ENCODE data around the gene KNL1. TPM values are rescaled to one million over a fixed set of nuclear protein-coding genes. Genes with fewer than 3 reads are reported as not detected.
"Not testable (repeated sequence)": the region's sequence is repeated elsewhere in the genome, so short reads cannot be mapped to it uniquely, and the experiment has no call there.

The KNL1 gene
- polyA plus RNA-seq, 1 donor from 2014 or later, result 1.1 TPM

DNA sequence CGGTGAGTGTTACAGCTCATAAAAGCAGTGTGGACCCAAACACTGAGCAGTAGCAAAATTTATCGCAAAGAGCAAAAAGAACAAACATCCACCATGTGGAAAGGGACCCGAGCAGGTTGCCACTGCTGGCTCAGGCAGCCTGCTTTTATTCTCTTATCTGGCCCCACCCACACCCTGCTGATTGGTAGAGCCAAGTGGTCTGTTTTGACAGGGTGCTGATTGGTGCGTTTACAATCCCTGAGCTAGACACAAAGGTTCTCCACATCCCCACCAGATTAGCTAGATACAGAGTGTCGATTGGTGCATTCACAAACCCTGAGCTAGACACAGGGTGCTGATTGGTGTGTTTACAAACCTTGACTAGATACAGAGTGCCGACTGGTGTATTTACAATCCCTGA is 82.2 kb downstream of the KNL1 start:
- not testable (repeated sequence) for H3K9me3 Mint-ChIP-seq, H3K27me3 Mint-ChIP-seq, H3K36me3 Mint-ChIP-seq, H3K4me3 Mint-ChIP-seq, H3K27ac Mint-ChIP-seq
- H3K4me1 Mint-ChIP-seq, result peaks cover 16 to 27% (median 17%) of the 10 kb centered on the region in 3 donors

DNA sequence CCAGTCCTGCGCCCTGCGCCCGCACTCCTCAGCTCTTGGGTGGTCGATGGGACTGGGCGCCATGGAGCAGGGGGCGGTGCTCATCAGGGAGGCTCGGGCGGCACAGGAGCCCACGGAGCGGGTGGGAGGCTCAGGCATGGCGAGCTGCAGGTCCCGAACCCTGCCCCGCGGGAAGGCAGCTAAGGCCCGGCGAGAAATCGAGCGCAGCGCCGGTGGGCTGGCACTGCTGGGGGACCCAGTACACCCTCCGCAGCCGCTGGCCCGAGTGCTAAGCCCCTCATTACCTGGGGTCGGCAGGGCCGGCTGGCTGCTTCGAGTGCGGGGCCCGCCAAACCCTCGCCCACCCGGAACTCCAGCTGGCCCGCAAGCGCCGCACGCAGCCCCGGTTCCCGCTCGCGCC is 82.9 kb downstream of the KNL1 start:
- not testable (repeated sequence) for H3K27ac Mint-ChIP-seq, H3K36me3 Mint-ChIP-seq, H3K9me3 Mint-ChIP-seq, H3K27me3 Mint-ChIP-seq, H3K4me3 Mint-ChIP-seq
- peaks cover 16 to 27% (median 17%) of the 10 kb centered on the region in 3 donors for H3K4me1 Mint-ChIP-seq

DNA sequence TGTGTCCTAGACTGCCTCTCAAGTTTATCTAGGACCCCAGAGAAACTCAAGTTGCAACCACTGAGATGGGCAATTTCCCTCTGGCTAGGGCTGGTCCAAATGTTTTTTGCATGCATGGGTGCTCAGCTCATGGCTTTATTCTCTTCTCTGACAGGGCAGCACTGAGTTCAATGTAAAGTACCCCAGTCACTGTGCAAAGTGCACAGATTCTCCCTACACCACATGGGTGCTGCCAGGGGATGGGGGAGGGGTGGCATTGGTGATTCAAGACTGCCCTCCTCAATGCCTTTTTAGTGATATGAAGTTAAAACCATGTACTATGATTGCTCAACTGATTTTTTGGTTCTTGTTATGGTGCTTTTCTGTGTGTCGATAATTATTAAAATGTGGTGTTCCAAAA is 86.1 kb downstream of the KNL1 start:
- no peaks in the 10 kb centered on the region for H3K36me3 Mint-ChIP-seq
- no peaks in the 10 kb centered on the region for H3K27me3 Mint-ChIP-seq
- H3K4me1 Mint-ChIP-seq, result peaks cover 12 to 20% (median 13%) of the 10 kb centered on the region in 3 donors
- H3K9me3 Mint-ChIP-seq, result no peaks in the 10 kb centered on the region
- no peak overlapping the region for H3K4me3 Mint-ChIP-seq
- peak overlapping the region in 1 of 3 donors; percentile 10 for H3K27ac Mint-ChIP-seq

DNA sequence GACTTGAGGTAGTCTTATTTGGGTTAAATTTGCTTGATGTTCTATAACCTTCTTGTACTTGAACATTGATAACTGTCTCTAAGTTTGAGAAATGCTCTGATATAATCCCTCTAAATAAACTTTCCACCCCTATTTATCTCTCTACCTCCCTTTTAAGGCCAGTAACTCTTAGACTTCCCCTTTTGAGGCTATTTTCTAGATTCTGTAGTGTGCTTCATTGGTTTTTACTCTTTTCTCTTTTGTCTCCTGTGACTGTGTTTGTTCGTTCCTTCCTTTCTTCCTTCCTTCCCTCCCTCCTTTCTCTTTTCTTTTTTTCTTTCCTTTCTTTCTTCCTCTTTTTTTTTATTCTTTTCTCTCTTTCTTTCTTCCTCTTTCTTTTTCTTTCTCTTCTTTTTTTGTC is 86.9 kb downstream of the KNL1 start:
- peaks cover 12 to 20% (median 13%) of the 10 kb centered on the region in 3 donors for H3K4me1 Mint-ChIP-seq
- H3K27me3 Mint-ChIP-seq, H3K9me3 Mint-ChIP-seq, H3K36me3 Mint-ChIP-seq: not testable (repeated sequence)
- H3K4me3 Mint-ChIP-seq, result peak overlapping the region in 3 of 4 donors; percentile 5 to 51 (median 43)
- peak overlapping the region in 2 of 3 donors; percentile 10 to 38 for H3K27ac Mint-ChIP-seq

DNA sequence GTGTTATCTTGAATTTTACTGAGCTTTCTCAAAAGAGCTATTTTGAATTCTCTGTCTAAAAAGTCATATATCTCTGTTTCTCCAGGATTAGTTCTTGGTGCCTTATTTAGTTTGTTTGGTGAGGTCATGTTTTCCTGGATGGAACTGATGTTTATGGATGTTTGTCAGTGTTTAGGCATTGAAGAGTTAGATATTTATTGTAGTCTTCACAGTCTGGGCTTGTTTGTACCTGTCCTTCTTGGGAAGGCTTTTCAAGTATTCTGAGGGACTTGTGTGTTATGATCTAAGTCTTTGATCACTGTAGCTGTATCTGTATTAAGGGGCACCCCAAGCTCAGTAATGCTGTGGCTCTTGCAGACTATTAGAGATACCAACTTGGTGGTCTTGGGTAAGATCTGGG is 90.3 kb downstream of the KNL1 start:
- no peaks in the 10 kb centered on the region for H3K9me3 Mint-ChIP-seq
- H3K4me3 Mint-ChIP-seq, result no peak overlapping the region
- H3K27ac Mint-ChIP-seq, result peak overlapping the region in 1 of 3 donors; percentile 77

DNA sequence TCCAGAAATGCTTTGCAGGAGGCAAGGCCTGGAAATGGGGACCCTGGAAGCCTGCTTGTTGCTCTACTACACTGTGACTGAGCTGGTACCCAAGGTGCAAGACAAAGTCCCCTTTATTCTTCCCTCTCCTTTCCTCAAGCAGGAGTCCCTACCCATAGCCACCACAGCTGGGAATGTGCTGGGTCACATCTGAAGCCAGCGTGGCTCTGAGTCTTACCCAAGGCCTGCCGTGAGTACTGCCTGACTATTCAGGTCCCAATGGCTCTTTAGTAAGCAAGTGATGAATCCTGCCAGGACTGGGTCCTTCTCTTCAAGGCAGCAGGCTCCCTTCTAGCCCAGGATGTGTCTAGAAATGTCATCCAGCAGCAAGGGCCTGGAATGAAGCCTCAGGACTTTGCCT is 91.3 kb downstream of the KNL1 start:
- no peaks in the 10 kb centered on the region for H3K9me3 Mint-ChIP-seq
- no peak overlapping the region for H3K4me3 Mint-ChIP-seq
- no peaks in the 10 kb centered on the region for H3K36me3 Mint-ChIP-seq
- H3K4me1 Mint-ChIP-seq, result peaks cover 8 to 15% (median 10%) of the 10 kb centered on the region in 3 donors
- H3K27me3 Mint-ChIP-seq, result no peaks in the 10 kb centered on the region
- H3K27ac Mint-ChIP-seq, result peak overlapping the region in 1 of 3 donors; percentile 91

More for the DNA sequence above, 90.3 kb downstream of the KNL1 start:
- peaks cover 10 to 15% (median 11%) of the 10 kb centered on the region in 3 donors for H3K4me1 Mint-ChIP-seq
- H3K36me3 Mint-ChIP-seq, result no peaks in the 10 kb centered on the region
- H3K27me3 Mint-ChIP-seq, result no peaks in the 10 kb centered on the region

DNA sequence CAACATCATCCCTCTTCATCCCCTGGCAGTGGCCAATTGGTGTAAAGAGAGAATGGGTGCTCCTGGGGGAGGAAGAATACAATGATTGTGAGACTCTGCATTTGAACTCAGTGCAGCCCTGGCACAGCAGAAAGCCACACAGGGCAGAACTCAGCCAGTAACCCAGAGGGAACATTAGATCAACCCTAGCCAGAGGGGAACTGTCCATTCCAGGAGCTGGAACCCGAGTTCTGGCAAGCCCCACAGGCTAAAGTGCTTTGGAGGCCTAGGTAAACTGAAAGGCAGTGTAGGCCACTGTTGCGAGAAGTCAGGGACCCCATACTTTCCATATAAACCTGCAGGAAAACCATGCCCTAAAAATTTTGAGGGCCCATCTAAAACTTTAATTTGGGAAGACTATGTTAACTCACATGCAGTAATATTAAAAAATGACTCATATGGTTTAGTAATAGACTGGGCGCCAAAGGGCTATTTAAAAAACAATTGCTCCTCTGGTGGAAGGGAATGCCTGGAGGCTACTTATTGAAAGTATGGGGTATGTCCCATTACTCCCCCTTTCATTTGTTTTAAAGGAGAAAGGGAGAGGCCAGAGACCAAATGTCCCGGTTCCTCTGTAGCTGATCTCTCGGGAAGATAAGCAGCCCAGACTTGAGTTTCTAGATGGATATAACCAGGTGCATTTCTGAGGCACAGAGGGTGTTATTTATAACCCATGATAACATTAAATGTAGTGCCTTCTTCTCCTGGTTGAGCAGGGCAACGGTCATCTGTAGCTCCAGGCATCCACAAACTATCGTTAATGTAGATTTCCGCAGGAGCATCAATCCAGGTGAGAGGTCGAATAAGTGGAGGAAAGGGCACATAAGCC is 95.1 kb downstream of the KNL1 start:
- peaks cover 7 to 16% (median 7%) of the 10 kb centered on the region in 3 donors for H3K4me1 Mint-ChIP-seq
- H3K27me3 Mint-ChIP-seq, result no peaks in the 10 kb centered on the region
- H3K36me3 Mint-ChIP-seq, result no peaks in the 10 kb centered on the region
- peak overlapping the region in 1 of 4 donors; percentile 68 for H3K4me3 Mint-ChIP-seq
- peak overlapping the region; percentile 51 to 76 (median 59) for H3K27ac Mint-ChIP-seq
- no peaks in the 10 kb centered on the region for H3K9me3 Mint-ChIP-seq

DNA sequence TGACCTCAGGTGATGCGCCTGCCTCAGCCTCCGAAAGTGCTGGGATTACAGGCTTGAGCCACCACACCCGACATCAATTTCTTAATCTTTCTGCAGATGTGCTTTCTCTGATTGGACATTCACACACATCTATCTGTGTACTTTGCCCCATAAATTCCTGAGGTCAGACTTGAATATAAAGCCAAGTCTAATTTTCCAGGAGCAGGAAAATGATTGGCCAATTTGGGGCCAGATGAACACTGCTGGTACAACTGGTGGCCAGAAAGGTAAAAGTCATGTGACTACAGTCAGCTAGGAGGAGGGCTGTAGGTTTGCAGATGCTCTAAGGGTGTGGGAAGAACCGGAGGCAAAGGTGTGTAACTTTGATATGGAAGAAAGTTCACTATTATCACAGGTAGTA is 97.7 kb downstream of the KNL1 start:
- no peaks in the 10 kb centered on the region for H3K36me3 Mint-ChIP-seq
- H3K27me3 Mint-ChIP-seq, result no peaks in the 10 kb centered on the region
- H3K4me1 Mint-ChIP-seq, result peaks cover 12 to 22% (median 14%) of the 10 kb centered on the region in 3 donors
- H3K4me3 Mint-ChIP-seq, result peak overlapping the region in 1 of 4 donors; percentile 60
- H3K9me3 Mint-ChIP-seq, result no peaks in the 10 kb centered on the region
- H3K27ac Mint-ChIP-seq, result peak overlapping the region in 1 of 3 donors; percentile 71

DNA sequence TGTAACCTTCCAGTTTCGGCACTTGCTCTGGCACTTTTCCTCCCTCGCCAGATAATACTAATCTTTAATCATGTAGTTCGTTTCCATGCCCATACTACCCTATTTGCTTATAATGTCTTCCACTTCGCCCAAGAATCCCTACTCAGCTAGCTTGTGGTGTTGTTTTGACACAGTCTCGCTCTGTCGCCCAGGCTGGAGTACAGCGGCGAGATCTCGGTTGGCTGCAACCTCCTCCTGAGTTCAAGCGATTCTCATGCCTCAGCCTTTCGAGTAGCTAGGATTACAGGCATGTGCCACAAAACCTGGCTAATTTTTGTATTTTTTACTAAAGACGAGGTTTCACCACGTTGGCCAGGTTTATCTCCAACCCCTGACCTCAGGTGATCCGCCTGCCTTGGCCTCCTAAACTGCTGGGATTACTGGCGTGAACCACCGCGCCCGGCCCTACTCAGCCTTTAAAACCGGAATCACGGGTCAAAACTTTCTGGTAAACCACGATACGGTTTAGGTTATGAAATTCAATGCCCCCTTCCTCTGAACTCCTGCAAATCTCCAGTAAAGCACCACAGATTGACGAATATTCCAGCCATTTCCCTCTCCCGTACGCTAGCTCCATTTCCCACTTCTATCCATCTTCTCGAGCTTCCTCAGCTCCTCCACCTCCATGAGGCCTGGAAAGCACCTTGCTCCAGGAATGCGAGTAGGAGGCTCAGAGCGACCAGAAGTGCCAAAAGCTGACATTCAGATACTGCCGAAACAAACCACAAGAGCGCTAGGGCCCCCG is 100.0 kb downstream of the KNL1 start:
- Mint-ChIP-seq H3K4me1 (peaks cover 10 to 22% (median 14%) of the 10 kb centered on the region in 3 donors), H3K27ac (peak overlapping the region; percentile 98 to 100 (median 98)), H3K36me3 (no peaks in the 10 kb centered on the region), H3K4me3 (peak overlapping the region; percentile 96 to 99 (median 98)), H3K9me3 (no peaks in the 10 kb centered on the region), H3K27me3 (no peaks in the 10 kb centered on the region)

DNA sequence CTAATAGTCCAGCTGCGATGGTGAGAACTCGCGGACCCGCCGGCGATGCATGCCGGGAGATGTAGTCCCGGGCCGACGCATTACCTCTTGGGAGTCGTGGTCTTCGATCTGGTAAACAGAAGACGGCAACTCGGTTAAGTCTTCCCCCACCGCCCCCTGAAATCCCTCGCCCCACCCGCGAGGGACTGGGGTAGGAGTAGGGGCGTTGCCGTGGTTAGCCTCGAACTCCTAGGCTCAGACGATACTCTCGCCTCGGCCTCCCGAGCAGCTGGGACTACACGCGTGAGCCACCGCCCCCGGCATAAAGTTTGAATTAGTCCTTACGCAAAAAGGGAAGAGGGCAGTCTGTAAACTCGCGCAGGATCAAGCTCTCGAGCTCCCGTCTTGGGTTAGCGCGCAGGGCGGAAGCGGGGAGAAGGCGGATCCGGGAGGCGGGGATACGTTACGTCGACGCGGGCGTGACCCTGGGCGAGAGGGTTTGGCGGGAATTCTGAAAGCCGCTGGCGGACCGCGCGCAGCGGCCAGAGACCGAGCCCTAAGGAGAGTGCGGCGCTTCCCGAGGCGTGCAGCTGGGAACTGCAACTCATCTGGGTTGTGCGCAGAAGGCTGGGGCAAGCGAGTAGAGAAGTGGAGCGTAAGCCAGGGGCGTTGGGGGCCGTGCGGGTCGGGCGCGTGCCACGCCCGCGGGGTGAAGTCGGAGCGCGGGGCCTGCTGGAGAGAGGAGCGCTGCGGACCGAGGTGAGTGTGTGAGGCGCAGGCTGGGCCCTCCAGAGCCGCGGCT is 100.8 kb downstream of the KNL1 start, which contains the start of gene RAD51:
Gene RAD51 (plus strand): TSS at position 487 of the 781 bp plus-strand sequence. CDS start 3,585 bp downstream, outside the sequence.
- Mint-ChIP-seq H3K27ac (peak within 1 kb of the TSS; percentile 98 to 100 (median 98)), H3K9me3 (no peaks in the 10 kb centered on the region)

DNA sequence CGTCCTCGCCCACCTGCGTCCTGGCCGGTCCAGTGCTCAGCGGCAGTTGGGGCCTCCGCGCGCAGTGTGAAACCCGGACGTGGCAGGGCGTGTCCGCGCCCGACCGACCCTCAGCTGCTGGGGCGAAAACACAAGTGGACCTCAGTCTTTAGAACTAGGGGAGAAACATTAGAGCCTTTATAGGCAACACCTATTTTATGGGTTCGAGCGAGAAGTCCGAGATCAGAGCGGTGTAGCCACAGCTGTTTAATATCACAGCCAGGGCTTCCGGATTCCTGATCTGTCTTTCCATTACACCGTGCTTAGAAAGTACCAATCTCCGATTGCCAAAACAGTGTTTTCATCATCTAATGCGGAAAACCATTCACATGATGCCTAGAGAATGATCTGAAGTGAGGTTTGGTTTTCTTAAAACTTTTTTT is 101.4 kb downstream of the KNL1 start:
- Mint-ChIP-seq H3K27ac (peak overlapping the region in 2 of 3 donors; percentile 89 to 98), H3K9me3 (no peaks in the 10 kb centered on the region), H3K36me3 (peaks cover 2% of the 10 kb centered on the region), H3K4me3 (peak overlapping the region; percentile 96 to 99 (median 98)), H3K27me3 (no peaks in the 10 kb centered on the region), H3K4me1 (peaks cover 10 to 18% (median 11%) of the 10 kb centered on the region in 3 donors)

More for the DNA sequence above, 100.8 kb downstream of the KNL1 start, which contains the start of gene RAD51:
- Mint-ChIP-seq H3K4me1 (peaks cover 10 to 18% (median 12%) of the 10 kb centered on the region in 3 donors), H3K27me3 (no peaks in the 10 kb centered on the region), H3K4me3 (peak within 1 kb of the TSS; percentile 96 to 99 (median 98)), H3K36me3 (peaks cover 2% of the 10 kb centered on the region)

DNA sequence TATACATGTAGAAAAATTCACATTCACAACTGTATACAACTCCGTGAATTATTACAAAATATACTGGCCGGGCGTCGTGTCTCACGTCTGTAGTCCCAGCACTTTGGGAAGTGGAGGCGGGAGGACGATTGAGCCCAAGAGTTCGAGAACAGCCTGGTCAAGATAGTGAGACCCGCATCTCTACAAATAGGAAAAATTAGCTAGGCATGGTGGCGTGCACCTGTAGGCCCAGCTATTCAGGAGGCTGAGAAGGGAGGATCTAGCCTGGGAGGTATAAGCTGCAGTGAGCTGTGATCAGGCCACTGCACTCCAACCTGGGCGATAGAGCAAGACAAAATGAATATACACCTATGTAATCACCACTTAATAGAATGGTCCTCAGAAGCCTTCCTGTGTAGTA is 102.2 kb downstream of the KNL1 start:
- no peaks in the 10 kb centered on the region for H3K27me3 Mint-ChIP-seq
- peaks cover 10 to 18% (median 11%) of the 10 kb centered on the region in 3 donors for H3K4me1 Mint-ChIP-seq
- peak overlapping the region; percentile 96 to 99 (median 98) for H3K4me3 Mint-ChIP-seq
- H3K27ac Mint-ChIP-seq, result peak overlapping the region in 2 of 3 donors; percentile 16 to 98
- peaks cover 2% of the 10 kb centered on the region for H3K36me3 Mint-ChIP-seq
- H3K9me3 Mint-ChIP-seq, result no peaks in the 10 kb centered on the region

DNA sequence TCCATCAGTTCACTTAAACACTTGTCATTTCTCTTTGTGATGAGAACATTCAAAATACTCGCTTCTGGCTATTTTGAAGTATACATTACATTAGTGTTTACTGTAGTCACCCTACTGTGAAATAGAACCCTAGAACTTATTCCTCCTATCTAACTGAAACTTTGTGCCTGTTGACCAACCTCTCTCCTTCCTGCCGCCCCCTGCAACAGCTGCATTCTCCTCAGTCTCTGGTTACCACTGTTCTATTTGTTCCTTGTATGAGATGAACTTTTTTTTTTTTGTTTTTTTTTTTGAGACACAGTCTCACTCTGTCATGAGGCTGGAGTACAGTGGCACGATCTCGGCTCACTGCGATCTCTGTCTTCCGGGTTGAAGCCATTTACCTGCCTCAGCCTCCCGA is 103.9 kb downstream of the KNL1 start:
- peaks cover 11 to 15% (median 12%) of the 10 kb centered on the region in 3 donors for H3K4me1 Mint-ChIP-seq
- peaks cover 5% of the 10 kb centered on the region for H3K36me3 Mint-ChIP-seq
- no peak overlapping the region for H3K27ac Mint-ChIP-seq
- no peaks in the 10 kb centered on the region for H3K9me3 Mint-ChIP-seq
- no peaks in the 10 kb centered on the region for H3K27me3 Mint-ChIP-seq
- peak overlapping the region in 1 of 4 donors; percentile 96 for H3K4me3 Mint-ChIP-seq

DNA sequence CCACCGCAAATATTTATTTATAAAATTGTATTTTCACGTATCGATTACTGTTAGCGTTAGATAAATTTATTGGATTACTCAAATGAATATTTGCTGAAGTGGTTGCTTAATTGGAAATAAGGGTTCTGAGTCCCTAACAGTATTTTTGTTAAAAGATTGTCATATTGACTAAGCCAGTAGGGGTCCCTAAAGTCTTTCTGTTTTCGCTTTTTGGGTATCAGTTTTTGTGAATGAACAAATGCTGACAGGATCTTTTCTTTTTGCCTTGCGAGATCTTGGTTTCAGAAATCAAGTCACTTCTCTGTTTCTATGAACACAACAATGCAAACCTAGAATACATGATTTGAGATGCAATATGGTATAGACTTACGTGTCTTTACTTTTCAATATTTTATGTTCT is 108.0 kb downstream of the KNL1 start:
- Mint-ChIP-seq H3K27me3 (no peaks in the 10 kb centered on the region), H3K9me3 (no peaks in the 10 kb centered on the region), H3K36me3 (peaks cover 11% of the 10 kb centered on the region), H3K4me3 (no peak overlapping the region), H3K4me1 (peaks cover 0 to 2% (median 0%) of the 10 kb centered on the region in 3 donors), H3K27ac (no peak overlapping the region)

All from IgD-negative memory B cell (primary cell).